D721Med (cell line): Measurements from ENCODE around the gene SHLD1.
"Not testable (repeated sequence)": the region's sequence is repeated elsewhere in the genome, so short reads cannot be mapped to it uniquely, and the experiment has no call there.

ENCODE experiments used
- DNase-seq: peaks from one replicate; pipeline ENCODE4 v3.0.0; 2011; ENCODE audit warnings: low spot score; ENCODE audit not compliant: insufficient read length
- FAIRE-seq: peaks from 2 replicates; lab custom pipeline; 2011; peaks lifted over from hg19 to GRCh38; lab: Jason Lieb, UNC
- CTCF ChIP-seq: IDR thresholded peaks from 2 replicates; pipeline ENCODE4 v1.5.1; 2012; ENCODE audit warnings: mild to moderate bottlenecking, control low read depth; ENCODE audit not compliant: insufficient read depth; ENCODE audit errors: missing control alignments

Gene SHLD1, protein sequence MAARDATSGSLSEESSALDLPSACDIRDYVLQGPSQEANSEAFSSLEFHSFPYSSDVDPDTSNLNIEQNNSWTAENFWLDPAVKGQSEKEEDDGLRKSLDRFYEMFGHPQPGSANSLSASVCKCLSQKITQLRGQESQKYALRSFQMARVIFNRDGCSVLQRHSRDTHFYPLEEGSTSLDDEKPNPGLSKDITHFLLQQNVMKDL

GRCh38 chr20:5749952-5750779 lies at the start of gene SHLD1:
TSS of gene SHLD1 (plus strand) at chr20:5750401. CDS start at chr20:5772866, 22,465 bp downstream.
- peak; percentile 19 for DNase-seq
- FAIRE-seq, result no peak

DNA sequence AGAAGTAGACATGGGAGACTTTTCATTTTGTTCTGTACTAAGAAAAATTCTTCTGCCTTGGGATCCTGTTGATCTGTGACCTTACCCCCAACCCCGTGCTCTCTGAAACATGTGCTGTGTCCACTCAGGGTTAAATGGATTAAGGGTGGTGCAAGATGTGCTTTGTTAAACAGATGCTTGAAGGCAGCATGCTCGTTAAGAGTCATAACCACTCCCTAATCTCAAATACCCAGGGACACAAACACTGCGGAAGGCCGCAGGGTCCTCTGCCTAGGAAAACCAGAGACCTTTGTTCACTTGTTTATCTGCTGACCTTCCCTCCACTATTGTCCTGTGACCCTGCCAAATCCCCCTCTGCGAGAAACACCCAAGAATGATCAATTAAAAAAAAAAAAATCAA lies 47.9 kb upstream of the SHLD1 start:
- not testable (repeated sequence) for DNase-seq, FAIRE-seq

More at GRCh38 chr20:5749952-5750779, at the start of gene SHLD1:
- TF ChIP-seq CTCF, result no peak

DNA sequence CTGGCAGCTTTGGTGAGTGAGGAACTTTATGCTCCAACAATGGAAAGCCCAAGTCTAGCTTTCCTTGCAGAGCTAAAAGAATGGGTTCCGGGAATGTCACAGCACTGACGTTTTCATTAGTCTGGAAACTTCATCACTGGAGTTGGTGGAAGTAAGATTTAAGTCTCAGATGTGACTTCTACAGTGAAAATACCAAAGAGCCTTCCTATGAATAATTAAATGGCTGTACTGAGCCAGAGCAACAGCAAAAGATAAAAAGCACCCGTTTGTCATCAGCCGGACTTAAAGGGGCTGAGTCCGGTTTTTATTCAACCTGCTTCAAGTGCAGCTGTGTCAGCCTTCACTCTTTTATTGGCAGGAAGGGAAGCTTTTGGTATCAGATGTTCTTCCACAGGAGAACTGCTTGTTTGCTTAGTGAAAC lies 46.5 kb upstream of the SHLD1 start:
- FAIRE-seq (no peak), DNase-seq (no peak)
- TF ChIP-seq CTCF, result no peak

GRCh38 chr20:5705827-5706226 lies 44.4 kb upstream of the SHLD1 start:
- no peak for TF ChIP-seq CTCF
- FAIRE-seq (no peak), DNase-seq (no peak)

DNA sequence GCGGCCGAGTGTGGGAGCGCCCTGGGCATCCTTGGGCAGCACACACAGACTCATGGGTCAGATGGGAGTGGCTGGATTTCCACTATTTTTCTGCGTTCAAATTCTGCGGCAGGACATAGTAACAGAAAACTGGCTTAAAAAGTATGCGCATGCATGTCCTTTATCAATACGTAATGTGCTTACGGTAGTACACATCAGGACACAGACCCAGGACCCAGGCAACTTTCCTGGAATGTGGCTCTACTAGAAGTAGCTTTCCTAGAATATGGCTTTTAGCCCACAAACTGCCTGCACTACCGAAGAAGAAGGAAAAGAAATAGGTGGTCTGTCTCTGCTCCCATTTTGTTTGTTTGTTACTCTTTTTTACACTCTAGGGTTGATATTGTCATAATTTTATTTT lies 43.4 kb upstream of the SHLD1 start:
- FAIRE-seq, result no peak
- DNase-seq, result no peak

DNA sequence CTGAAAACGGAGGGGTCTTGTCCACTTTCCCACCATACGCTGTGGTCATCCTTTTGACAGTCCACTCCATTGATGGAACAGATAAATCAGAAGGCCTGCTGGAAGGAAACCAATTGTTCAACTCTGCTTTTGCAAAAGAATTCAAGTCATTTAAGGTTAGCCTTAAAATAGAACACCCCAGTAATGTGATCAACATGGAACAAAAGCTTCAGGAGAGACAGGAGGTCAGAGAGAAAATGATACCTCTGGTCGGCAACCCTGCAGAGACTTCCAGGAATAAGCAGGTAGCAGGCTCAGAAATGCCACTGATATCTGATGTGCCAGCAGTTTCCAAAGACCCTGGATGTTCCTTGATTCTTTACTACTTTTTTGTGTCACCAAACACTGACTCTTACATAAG lies 39.6 kb upstream of the SHLD1 start:
- TF ChIP-seq CTCF, result no peak
- no peak for DNase-seq
- FAIRE-seq, result no peak

More for the DNA sequence above, 43.4 kb upstream of the SHLD1 start:
- TF ChIP-seq CTCF, result no peak

- FAIRE-seq (no peak), DNase-seq (no peak)
- TF ChIP-seq CTCF, result no peak
These were observed 35.8 kb upstream of the SHLD1 start for GRCh38 chr20:5714261-5715041.
